Inferior parietal cortex (tissue), 1 donor: ENCODE data around the gene SF3B3.
"Not testable (repeated sequence)": the region's sequence is repeated elsewhere in the genome, so short reads cannot be mapped to it uniquely, and the experiment has no call there.

Experiments
- DNase-seq: peaks from one replicate; pipeline ENCODE4 v3.0.0-alpha.2; 2016; ENCODE audit errors: extremely low spot score

SF3B3 gene

GRCh38 chr16:70614208-70614951 is 90.8 kb downstream of the SF3B3 start:
- DNase-seq: no peak

- DNase-seq: no peak
These were observed 92.3 kb downstream of the SF3B3 start for GRCh38 chr16:70615945-70616344.

DNA sequence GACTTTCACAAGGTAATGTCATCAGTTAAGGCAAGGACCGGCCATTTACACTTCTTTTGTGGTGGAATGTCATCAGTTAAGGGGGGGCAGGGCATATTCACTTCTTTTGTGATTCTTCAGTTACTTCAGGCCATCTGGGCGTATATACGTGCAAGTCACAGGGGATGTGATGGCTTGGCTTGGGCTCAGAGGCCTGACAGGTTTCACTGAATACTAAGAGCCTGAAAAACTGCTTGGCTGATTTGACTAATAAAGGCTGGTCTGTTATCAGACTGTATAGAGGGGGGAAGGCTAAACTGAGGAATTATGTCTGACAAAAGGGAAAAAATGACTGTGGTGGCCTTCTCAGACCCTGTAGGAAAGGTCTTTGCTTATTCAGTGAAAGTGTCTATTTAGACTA is 98.2 kb downstream of the SF3B3 start:
- DNase-seq: not testable (repeated sequence)
